ENCODE data around the gene CEL. TPM values are rescaled to one million over a fixed set of nuclear protein-coding genes. Genes with fewer than 3 reads are reported as not detected.
"Not testable (repeated sequence)": the region's sequence is repeated elsewhere in the genome, so short reads cannot be mapped to it uniquely, and the experiment has no call there.

The CEL gene
- total RNA-seq, 1 experiment from 2014 or later = 0.61 TPM

DNA sequence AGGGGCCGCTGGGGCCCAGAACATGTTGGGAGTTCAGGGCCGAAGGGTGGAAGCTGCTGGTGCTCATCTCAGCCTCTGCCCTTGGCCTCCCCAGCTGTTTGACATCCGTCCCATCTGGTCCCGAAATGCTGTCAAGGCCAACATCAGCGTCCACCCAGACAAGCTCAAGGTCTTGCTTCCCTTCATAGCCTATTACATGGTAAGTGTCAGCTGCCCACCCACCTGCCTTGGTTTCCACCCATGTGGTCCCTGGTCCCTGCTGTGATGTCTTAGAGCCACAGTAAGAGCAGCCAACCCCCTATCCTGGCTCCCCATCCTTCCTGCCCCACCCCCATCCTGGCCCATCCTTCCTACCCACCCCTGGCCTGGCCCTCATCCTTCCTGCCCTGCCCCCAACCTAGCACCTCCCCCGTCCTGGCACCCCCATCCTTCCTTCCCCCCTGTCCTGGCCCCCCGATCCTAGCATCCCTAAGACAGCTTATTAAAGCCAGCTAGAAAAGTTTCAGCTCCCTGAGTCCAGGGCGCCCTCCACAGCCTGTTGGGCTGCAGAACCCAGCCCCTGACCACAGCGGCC lies 9.7 kb upstream of the CEL start:
- no peak for DNase-seq (ENCODE audit: low read depth in 1 of 2, low spot score in 2 of 2)
- Histone ChIP-seq H3K27me3 (replicated peaks) (no peaks in the 10 kb centered on the region), H3K4me1 (replicated peaks) (peaks cover 14% of the 10 kb centered on the region), H3K36me3 (peaks cover 84% of the 10 kb centered on the region), H3K9me3 (replicated peaks) (no peaks in the 10 kb centered on the region), H3K4me3 (no peak overlapping the region), H3K27ac (no peak overlapping the region)

DNA sequence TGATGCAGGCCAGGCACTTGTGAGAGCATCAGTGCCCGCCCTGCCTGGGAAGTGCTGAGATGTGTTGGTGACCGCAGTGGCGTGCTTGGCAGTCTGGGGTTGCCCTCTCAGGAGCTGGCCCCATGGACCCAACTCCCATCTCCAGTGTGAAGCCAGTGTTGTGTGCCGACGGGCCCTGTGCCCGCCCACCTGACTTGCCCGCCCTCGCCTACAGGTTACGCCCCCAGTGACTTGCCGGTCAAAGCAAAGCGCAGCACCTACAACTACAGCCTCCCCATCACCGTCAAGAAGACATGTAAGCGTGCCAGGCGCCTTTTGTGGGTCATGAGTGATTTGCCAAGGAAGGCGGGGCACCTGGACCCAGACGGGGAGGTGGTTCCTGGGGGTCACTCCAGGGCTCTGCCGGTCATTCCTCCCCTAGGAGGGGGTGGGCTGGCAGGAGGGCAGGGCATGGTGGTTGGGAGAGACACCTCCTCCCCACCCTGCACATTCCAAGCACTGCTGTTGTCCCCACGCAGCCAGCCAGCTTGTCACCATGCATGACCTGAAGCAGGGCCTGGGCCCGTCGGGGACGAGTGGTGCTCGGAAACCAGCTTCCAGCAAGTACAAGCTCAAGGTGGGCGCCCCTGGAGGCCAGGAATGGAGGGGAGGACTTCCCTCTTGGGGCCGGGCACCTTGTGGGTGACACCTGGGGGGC lies 7.4 kb upstream of the CEL start:
- peaks cover 81% of the 10 kb centered on the region for H3K36me3 ChIP-seq
- H3K27me3 ChIP-seq (replicated peaks) = no peaks in the 10 kb centered on the region
- DNase-seq (ENCODE audit: low read depth in 1 of 2, low spot score in 2 of 2) = no peak
- no peak overlapping the region for H3K27ac ChIP-seq
- no peaks in the 10 kb centered on the region for H3K9me3 ChIP-seq (replicated peaks)
- peaks cover 14% of the 10 kb centered on the region for H3K4me1 ChIP-seq (replicated peaks)
- H3K4me3 ChIP-seq = no peak overlapping the region

GRCh38 chr9:133054966-133055365 lies 6.8 kb upstream of the CEL start:
- Histone ChIP-seq H3K9me3 (replicated peaks) (no peaks in the 10 kb centered on the region), H3K27ac (no peak overlapping the region), H3K36me3 (peaks cover 80% of the 10 kb centered on the region), H3K4me3 (no peak overlapping the region), H3K27me3 (replicated peaks) (no peaks in the 10 kb centered on the region), H3K4me1 (replicated peaks) (peaks cover 14% of the 10 kb centered on the region)
- DNase-seq (ENCODE audit: low read depth in 1 of 2, low spot score in 2 of 2) = peak; percentile 48 to 68

GRCh38 chr9:133055788-133056420 lies 5.9 kb upstream of the CEL start:
- H3K27me3 ChIP-seq (replicated peaks) = no peaks in the 10 kb centered on the region

DNA sequence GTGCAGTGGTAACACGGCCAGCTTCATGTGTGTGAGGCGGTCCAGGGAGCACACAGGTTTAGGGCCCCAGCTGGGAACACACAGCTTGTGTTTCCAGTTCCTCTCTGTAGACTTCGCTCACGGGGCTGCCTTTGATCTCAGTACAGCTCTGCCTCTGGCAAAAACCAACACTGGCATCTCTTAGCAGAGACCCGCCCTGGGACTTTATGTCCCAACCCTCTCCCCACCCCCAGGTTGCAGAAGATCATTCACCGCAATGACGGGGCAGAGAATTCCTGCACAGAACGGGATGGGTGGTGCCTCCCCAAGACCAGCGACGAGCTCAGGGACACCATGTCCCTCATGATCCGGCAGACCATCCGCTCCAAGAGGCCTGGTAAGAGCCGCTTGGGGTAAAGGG lies 5.2 kb upstream of the CEL start:
- H3K36me3 ChIP-seq = peaks cover 65% of the 10 kb centered on the region
- H3K9me3 ChIP-seq (replicated peaks) = no peaks in the 10 kb centered on the region
- no peak overlapping the region for H3K4me3 ChIP-seq
- DNase-seq (ENCODE audit: low read depth in 1 of 2, low spot score in 2 of 2) = no peak
- peaks cover 14% of the 10 kb centered on the region for H3K4me1 ChIP-seq (replicated peaks)
- no peak overlapping the region for H3K27ac ChIP-seq
- no peaks in the 10 kb centered on the region for H3K27me3 ChIP-seq (replicated peaks)

More at GRCh38 chr9:133055788-133056420, 5.9 kb upstream of the CEL start:
- no peak for DNase-seq (ENCODE audit: low read depth in 1 of 2, low spot score in 2 of 2)
- H3K4me3 ChIP-seq = no peak overlapping the region
- no peaks in the 10 kb centered on the region for H3K9me3 ChIP-seq (replicated peaks)
- H3K4me1 ChIP-seq (replicated peaks) = peaks cover 14% of the 10 kb centered on the region
- peaks cover 71% of the 10 kb centered on the region for H3K36me3 ChIP-seq
- no peak overlapping the region for H3K27ac ChIP-seq

- Histone ChIP-seq H3K27me3 (replicated peaks) (no peaks in the 10 kb centered on the region), H3K9me3 (replicated peaks) (no peaks in the 10 kb centered on the region), H3K4me3 (no peak overlapping the region), H3K36me3 (peaks cover 60% of the 10 kb centered on the region), H3K27ac (no peak overlapping the region), H3K4me1 (replicated peaks) (peaks cover 14% of the 10 kb centered on the region)
- no peak for DNase-seq (ENCODE audit: low read depth in 1 of 2, low spot score in 2 of 2)
Observed at GRCh38 chr9:133057006-133057405, 4.8 kb upstream of the CEL start.

- Histone ChIP-seq H3K9me3 (replicated peaks) (no peaks in the 10 kb centered on the region), H3K36me3 (peaks cover 58% of the 10 kb centered on the region)
- DNase-seq (ENCODE audit: low read depth in 1 of 2, low spot score in 2 of 2) = no peak
Observed at GRCh38 chr9:133057553-133057952, 4.2 kb upstream of the CEL start.

DNA sequence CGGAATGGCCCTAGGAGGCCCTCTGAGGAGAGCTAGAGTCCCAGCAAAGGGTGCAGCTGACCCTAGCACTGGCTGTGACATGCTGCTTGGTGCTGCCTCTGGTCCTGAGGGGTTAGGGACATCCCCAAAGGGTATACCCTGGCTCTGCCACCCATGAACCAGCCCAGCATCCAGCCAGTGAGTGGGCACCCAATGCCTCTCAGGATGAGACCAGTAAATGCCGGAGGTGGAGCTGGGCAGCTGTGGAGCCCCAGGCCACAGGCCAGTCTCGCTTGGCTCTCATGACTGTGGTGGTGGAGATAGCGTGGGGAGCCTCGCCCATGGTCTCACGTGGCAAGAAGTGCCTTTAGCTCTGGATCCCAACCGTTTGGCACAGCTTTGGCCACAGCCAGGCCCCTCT lies 3.7 kb upstream of the CEL start:
- H3K9me3 ChIP-seq (replicated peaks) = no peaks in the 10 kb centered on the region
- H3K36me3 ChIP-seq = peaks cover 53% of the 10 kb centered on the region
- no peak for DNase-seq (ENCODE audit: low read depth in 1 of 2, low spot score in 2 of 2)
- no peaks in the 10 kb centered on the region for H3K27me3 ChIP-seq (replicated peaks)
- H3K27ac ChIP-seq = no peak overlapping the region
- no peak overlapping the region for H3K4me3 ChIP-seq
- peaks cover 14% of the 10 kb centered on the region for H3K4me1 ChIP-seq (replicated peaks)

More at GRCh38 chr9:133057553-133057952, 4.2 kb upstream of the CEL start:
- Histone ChIP-seq H3K27me3 (replicated peaks) (no peaks in the 10 kb centered on the region), H3K27ac (no peak overlapping the region), H3K4me1 (replicated peaks) (peaks cover 14% of the 10 kb centered on the region), H3K4me3 (no peak overlapping the region)

DNA sequence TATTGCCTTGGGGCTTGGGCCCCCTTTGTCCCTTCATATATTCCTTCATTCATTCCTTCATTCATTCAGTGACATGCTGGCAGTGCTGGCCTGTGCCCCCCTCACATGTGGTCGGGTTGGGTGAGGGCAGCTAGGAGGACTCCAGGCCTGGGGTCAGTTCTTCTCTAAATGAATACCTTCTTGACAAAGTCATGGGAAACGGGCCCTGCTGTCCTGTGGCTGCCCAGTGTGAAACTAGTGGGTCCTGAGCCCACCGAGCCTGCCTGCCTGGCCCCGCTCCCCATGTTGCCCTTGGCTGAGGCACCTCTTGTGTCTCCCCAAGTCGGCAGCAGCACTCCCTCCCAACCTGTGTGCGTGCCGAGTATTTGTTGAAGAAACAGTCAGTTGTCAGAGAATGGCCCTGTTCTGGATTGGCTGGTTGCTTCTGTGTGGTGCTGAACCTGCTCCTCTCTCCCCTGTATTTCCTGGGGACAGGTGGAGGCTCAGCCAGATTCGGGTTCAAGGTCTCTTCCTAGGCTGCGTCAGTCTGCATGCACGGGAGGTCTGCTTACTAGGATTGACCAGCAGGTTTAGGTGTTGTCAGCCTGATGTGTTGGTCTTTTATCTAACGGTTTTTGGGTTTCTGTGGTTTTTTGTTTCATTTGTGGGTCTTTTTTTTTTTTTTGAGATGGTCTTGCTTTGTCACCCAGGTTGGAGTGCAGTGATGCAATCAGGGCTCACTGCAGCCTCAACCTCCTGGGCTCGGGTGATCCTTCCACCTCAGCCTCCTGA lies 3.0 kb upstream of the CEL start:
- peaks cover 47% of the 10 kb centered on the region for H3K36me3 ChIP-seq
- H3K27ac ChIP-seq = no peak overlapping the region
- H3K9me3 ChIP-seq (replicated peaks) = no peaks in the 10 kb centered on the region
- no peaks in the 10 kb centered on the region for H3K27me3 ChIP-seq (replicated peaks)
- H3K4me3 ChIP-seq = no peak overlapping the region
- no peak for DNase-seq (ENCODE audit: low read depth in 1 of 2, low spot score in 2 of 2)
- peaks cover 14% of the 10 kb centered on the region for H3K4me1 ChIP-seq (replicated peaks)

DNA sequence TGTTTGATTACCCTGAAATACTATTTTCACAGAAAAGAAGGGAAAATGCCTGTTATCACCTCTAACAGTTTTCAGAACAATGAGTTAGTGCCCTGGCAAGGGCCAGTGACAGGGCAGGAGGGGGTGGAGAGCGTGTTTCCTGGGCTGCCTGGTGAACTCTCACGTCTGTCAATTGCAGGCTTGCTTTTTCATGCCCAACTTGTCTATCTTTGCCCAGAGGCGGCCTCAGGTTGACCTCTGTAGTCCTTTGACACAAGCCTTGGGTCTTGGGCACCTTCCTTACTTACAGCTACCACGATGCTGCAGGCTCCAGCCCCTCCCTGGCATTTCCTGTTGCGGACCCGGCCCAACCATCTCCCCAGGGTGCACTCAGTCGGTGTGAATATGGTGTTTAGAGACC lies 2.2 kb upstream of the CEL start:
- no peaks in the 10 kb centered on the region for H3K9me3 ChIP-seq (replicated peaks)
- DNase-seq (ENCODE audit: low read depth in 1 of 2, low spot score in 2 of 2) = no peak
- peaks cover 38% of the 10 kb centered on the region for H3K36me3 ChIP-seq
- H3K27ac ChIP-seq = no peak overlapping the region
- H3K27me3 ChIP-seq (replicated peaks) = no peaks in the 10 kb centered on the region
- peaks cover 10% of the 10 kb centered on the region for H3K4me1 ChIP-seq (replicated peaks)
- H3K4me3 ChIP-seq = no peak overlapping the region

- Histone ChIP-seq H3K36me3 (peaks cover 30% of the 10 kb centered on the region), H3K4me1 (replicated peaks) (peaks cover 2% of the 10 kb centered on the region), H3K27me3 (replicated peaks) (no peaks in the 10 kb centered on the region), H3K4me3 (no peak overlapping the region), H3K9me3 (replicated peaks) (no peaks in the 10 kb centered on the region), H3K27ac (no peak overlapping the region)
- DNase-seq (ENCODE audit: low read depth in 1 of 2, low spot score in 2 of 2) = no peak
Observed at GRCh38 chr9:133060417-133060841, 1.4 kb upstream of the CEL start.

- H3K27ac ChIP-seq; H3K4me1 ChIP-seq (replicated peaks); H3K27me3 ChIP-seq (replicated peaks); H3K9me3 ChIP-seq (replicated peaks); DNase-seq (ENCODE audit: low read depth in 1 of 2, low spot score in 2 of 2); H3K4me3 ChIP-seq: not testable (repeated sequence)
- H3K36me3 ChIP-seq = peaks cover 22% of the 10 kb centered on the region
Observed at GRCh38 chr9:133061019-133061763, 590 bp upstream of the CEL start.

- not testable (repeated sequence) for H3K9me3 ChIP-seq (replicated peaks); H3K27ac ChIP-seq; DNase-seq (ENCODE audit: low read depth in 1 of 2, low spot score in 2 of 2); H3K27me3 ChIP-seq (replicated peaks); H3K4me3 ChIP-seq; H3K36me3 ChIP-seq; H3K4me1 ChIP-seq (replicated peaks)
Observed at GRCh38 chr9:133062569-133062968, 788 bp downstream of the CEL start.
